Fibroblast of lung (primary cell): Measurements from ENCODE around the gene EFHC1. TPM values are rescaled to one million over a fixed set of nuclear protein-coding genes. Genes with fewer than 3 reads are reported as not detected.
A peak's percentile ranks its signal among the peaks of the same experiment; 100 is the strongest.

Experiments
- DNase-seq, 2 donors: peaks; one replicate each; pipeline versions ENCODE4 v3.0.0 to v3.0.0-alpha.2; 2010; ENCODE audit warnings: low read depth in 2 of 2
- H2AFZ ChIP-seq: 2 replicates; pipeline ENCODE4 v1.5.1; 2012; ENCODE audit warnings: low read length, control low read depth, inconsistent platforms
- H3K27ac ChIP-seq: 2 replicates; pipeline ENCODE4 v1.5.1; 2011; ENCODE audit warnings: low read length, control low read depth; ENCODE audit not compliant: insufficient read depth
- H3K27me3 ChIP-seq: 2 replicates; pipeline ENCODE4 v1.5.1; 2011; ENCODE audit warnings: mild to moderate bottlenecking, low read length; ENCODE audit not compliant: control insufficient read depth, insufficient read depth
- H3K36me3 ChIP-seq: 2 replicates; pipeline ENCODE4 v1.5.1; 2011; ENCODE audit warnings: low read length; ENCODE audit not compliant: control insufficient read depth, insufficient read depth
- H3K4me1 ChIP-seq: 2 replicates; pipeline ENCODE4 v1.5.1; 2011; ENCODE audit warnings: low read length; ENCODE audit not compliant: control insufficient read depth, insufficient read depth; ENCODE audit errors: extremely low read depth
- H3K4me2 ChIP-seq: 2 replicates; pipeline ENCODE4 v1.5.1; 2011; ENCODE audit warnings: low read length, control low read depth; ENCODE audit not compliant: insufficient read depth; ENCODE audit errors: extremely low read depth
- H3K4me3 ChIP-seq, 4 experiments: fragments of 200-600 bp in 1 of 4; sonication (generic) in 1 of 4; replicated peaks in 1 of 4; 2 replicates each; pipeline ENCODE4 v1.5.1; 2011 to 2016; ENCODE audit warnings: low read length in 4 of 4, low read depth in 3 of 4, mild to moderate bottlenecking in 3 of 4, control low read depth in 2 of 4, inconsistent platforms in 1 of 4, mixed read lengths in 1 of 4; ENCODE audit not compliant: insufficient read depth in 1 of 4; ENCODE audit errors: control extremely low read depth in 1 of 4
- H3K79me2 ChIP-seq: 2 replicates; pipeline ENCODE4 v1.5.1; 2012; ENCODE audit warnings: mild to moderate bottlenecking, low read length, inconsistent platforms; ENCODE audit not compliant: control insufficient read depth, insufficient read depth
- H3K9ac ChIP-seq: 2 replicates; pipeline ENCODE4 v1.5.1; 2011; ENCODE audit warnings: mild to moderate bottlenecking, low read length, control low read depth; ENCODE audit not compliant: insufficient read depth
- H3K9me3 ChIP-seq: 2 replicates; pipeline ENCODE4 v1.5.1; 2012; ENCODE audit warnings: low read depth, low read length; ENCODE audit not compliant: control insufficient read depth, insufficient read depth
- H4K20me1 ChIP-seq: 2 replicates; pipeline ENCODE4 v1.5.1; 2011; ENCODE audit warnings: low read length; ENCODE audit not compliant: control insufficient read depth, insufficient read depth; ENCODE audit errors: extremely low read depth
- EZH2 ChIP-seq: IDR thresholded peaks from 2 replicates; pipeline ENCODE4 v1.5.1; 2012; ENCODE audit warnings: low read length, control low read depth, mild to moderate bottlenecking; ENCODE audit errors: missing control alignments
- polyA plus RNA-seq, 2 donors: library from polyadenylated mRNA; depleted of rRNA in 1 of 2; stranded (reverse) in 1 of 2; unstranded in 1 of 2; fragments of >200 nt; gene quantifications; 2 replicates each; pipeline ENCODE4 v1.2.1, GENCODE V29; 2011 to 2012; ENCODE audit warnings: missing spikeins in 1 of 2
- total RNA-seq: library from RNA; depleted of rRNA; stranded (reverse); fragments of >200 nt; gene quantifications from 2 replicates; pipeline ENCODE4 v1.2.1, GENCODE V29; 2014
- TF ChIP-seq, protein P1 (sequence below), 2 donors: IDR thresholded peaks in 1 of 2; conservative IDR thresholded peaks in 1 of 2; 1 replicate in 1 of 2; 2 replicates in 1 of 2; pipeline ENCODE4 v1.5.1; 2011 to 2012; ENCODE audit warnings: low read length in 2 of 2, control low read depth in 1 of 2, inconsistent platforms in 1 of 2, low read depth in 1 of 2, mild to moderate bottlenecking in 1 of 2

Gene EFHC1
- total and polyA plus RNA-seq, 2 donors (not counting 1 experiment from before 2014, with no cell fraction given): 29.4 to 32.9 TPM

DNA sequence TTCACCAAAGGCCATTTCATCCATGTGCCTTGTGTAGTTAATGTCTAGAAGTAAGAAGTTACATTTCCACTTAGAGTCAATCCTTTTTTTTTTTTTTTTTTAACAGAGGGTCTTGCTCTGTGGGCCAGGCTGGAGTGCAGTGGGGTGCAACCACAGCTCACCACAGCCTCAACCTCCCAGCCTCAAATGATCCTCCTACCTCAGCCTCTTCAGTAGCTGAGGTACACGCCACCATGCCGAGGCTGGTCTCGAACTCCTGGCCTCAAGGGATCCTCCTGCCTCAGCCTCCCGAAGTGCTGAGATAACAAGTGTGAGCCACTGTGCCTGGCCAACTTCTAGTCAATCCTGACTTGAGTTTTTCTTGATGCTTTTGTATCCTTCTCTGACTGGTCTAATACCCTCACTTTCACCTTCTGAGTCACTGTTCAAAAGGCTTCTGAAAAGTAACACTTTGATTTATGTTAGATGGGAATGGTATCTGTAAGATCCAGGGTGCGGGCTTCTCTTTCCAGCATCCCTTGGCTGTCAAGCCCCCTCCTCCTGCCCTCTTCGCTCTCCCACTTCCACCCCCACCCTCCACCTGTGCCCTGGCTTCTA is 134.6 kb downstream of the EFHC1 start:
- H3K9me3 ChIP-seq: no peaks in the 10 kb centered on the region
- peak overlapping the region; percentile 37 for H3K27ac ChIP-seq
- no peak overlapping the region for H3K4me2 ChIP-seq
- TF ChIP-seq EZH2: no peak
- TF ChIP-seq, protein P1, sequence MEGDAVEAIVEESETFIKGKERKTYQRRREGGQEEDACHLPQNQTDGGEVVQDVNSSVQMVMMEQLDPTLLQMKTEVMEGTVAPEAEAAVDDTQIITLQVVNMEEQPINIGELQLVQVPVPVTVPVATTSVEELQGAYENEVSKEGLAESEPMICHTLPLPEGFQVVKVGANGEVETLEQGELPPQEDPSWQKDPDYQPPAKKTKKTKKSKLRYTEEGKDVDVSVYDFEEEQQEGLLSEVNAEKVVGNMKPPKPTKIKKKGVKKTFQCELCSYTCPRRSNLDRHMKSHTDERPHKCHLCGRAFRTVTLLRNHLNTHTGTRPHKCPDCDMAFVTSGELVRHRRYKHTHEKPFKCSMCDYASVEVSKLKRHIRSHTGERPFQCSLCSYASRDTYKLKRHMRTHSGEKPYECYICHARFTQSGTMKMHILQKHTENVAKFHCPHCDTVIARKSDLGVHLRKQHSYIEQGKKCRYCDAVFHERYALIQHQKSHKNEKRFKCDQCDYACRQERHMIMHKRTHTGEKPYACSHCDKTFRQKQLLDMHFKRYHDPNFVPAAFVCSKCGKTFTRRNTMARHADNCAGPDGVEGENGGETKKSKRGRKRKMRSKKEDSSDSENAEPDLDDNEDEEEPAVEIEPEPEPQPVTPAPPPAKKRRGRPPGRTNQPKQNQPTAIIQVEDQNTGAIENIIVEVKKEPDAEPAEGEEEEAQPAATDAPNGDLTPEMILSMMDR (conservative IDR thresholded peaks at IDR 0.05 in 1 of 2, IDR thresholded peaks at IDR 0.05 in 1 of 2; ENCODE audit: low read depth in 1 of 2, low read length in 2 of 2): no peak
- peaks cover 69% of the 10 kb centered on the region for H3K4me1 ChIP-seq
- DNase-seq: peak in 1 of 2 donors; percentile 59
- H2AFZ ChIP-seq: no peak overlapping the region
- peaks cover 98% of the 10 kb centered on the region for H3K79me2 ChIP-seq
- no peak overlapping the region for H3K9ac ChIP-seq
- H3K4me3 ChIP-seq: no peak overlapping the region
- H3K27me3 ChIP-seq: no peaks in the 10 kb centered on the region
- no peaks in the 10 kb centered on the region for H3K36me3 ChIP-seq
- peaks cover 2% of the 10 kb centered on the region for H4K20me1 ChIP-seq

DNA sequence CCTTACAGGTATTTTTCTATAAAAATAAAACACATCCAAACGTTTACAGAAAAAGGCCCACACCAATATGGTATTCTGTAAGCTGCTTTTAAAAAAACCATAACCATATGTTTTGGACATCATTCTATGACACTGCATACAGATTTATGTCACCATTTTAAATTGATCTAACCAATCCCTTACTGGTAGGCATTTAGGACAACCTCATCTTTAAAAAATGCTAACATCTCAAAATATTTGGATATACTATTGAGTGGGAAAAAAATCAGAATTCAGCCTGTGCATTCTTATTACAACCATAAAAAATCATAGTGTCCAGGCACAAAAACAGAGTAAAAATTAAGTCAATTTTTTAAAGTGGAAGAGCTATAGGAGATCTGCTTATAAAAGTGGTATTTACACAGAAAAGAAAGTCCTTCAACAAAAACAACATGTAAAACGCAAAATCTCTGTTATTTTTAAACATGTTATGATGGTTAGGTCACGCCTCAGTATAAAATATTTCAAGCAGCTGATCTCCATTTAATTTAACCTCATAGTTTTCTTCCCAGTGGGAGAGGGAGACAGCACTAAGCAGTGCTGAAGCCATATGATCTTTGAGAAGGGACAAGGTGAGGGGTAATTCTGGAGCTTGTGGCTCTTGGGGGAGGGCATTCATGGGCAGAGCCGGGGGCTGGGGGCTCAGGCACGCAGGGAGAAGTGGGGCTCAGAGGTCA is 135.5 kb downstream of the EFHC1 start:
- Histone ChIP-seq H3K4me3 (no peak overlapping the region), H2AFZ (no peak overlapping the region), H3K4me1 (peaks cover 71% of the 10 kb centered on the region), H3K27me3 (no peaks in the 10 kb centered on the region), H3K36me3 (no peaks in the 10 kb centered on the region), H3K79me2 (peaks cover 97% of the 10 kb centered on the region), H3K4me2 (peak overlapping the region; percentile 56), H4K20me1 (peaks cover 2% of the 10 kb centered on the region), H3K9ac (no peak overlapping the region), H3K9me3 (no peaks in the 10 kb centered on the region), H3K27ac (peak overlapping the region; percentile 83)
- TF ChIP-seq, protein P1 (conservative IDR thresholded peaks at IDR 0.05 in 1 of 2, IDR thresholded peaks at IDR 0.05 in 1 of 2; ENCODE audit: low read depth in 1 of 2, low read length in 2 of 2): no peak
- TF ChIP-seq EZH2: no peak
- peak in 1 of 2 donors; percentile 52 for DNase-seq

DNA sequence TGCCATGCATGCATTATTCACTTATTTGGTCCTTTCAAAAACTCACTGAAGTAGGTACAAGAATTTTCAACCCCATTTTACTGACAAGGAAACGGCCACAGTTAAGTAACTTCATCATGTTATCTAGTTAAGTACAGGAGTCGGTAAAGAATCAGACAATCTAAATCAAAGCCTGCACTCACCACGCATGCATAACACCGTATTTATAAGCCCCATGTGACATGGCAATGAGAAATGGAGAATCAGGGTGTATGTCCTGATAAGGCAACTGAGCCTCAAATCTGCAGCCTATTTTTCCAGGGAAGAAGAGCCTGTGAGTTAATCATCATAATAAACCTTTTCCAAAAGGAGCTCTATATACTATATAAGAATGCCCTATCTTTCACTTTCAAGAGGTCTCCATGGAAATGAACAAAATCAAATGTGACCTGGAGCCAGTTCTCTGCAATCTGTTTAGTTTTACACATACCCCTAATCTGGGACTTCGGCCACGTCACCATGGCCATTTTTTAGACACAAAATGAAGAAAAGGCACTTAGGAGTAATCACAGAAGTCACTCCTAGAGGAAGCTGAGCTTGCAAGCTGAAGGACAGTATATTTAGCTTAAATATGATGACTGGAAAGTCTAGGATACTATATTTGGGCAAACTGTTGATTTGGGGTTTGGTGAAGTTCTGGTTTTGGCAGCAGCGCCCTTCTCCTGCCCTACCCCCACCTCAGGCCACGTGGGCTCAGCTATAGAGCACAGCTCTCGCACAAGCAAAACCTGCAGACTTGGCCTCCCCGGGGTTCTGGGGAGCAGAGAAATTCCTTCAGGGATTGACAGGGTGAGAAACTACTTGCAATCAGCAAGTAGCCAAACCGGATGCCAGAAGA is 137.5 kb downstream of the EFHC1 start:
- no peaks in the 10 kb centered on the region for H3K9me3 ChIP-seq
- peak overlapping the region in 2 of 4 experiments; percentile 18 to 22 for H3K4me3 ChIP-seq
- TF ChIP-seq, protein P1 (conservative IDR thresholded peaks at IDR 0.05 in 1 of 2, IDR thresholded peaks at IDR 0.05 in 1 of 2; ENCODE audit: low read depth in 1 of 2, low read length in 2 of 2): no peak
- peaks cover 96% of the 10 kb centered on the region for H3K79me2 ChIP-seq
- H2AFZ ChIP-seq: no peak overlapping the region
- peak; percentile 30 to 65 for DNase-seq
- H3K4me2 ChIP-seq: peak overlapping the region; percentile 56
- H3K4me1 ChIP-seq: peaks cover 56% of the 10 kb centered on the region
- no peaks in the 10 kb centered on the region for H3K27me3 ChIP-seq
- peaks cover 2% of the 10 kb centered on the region for H4K20me1 ChIP-seq
- H3K36me3 ChIP-seq: no peaks in the 10 kb centered on the region
- H3K9ac ChIP-seq: no peak overlapping the region
- H3K27ac ChIP-seq: peak overlapping the region; percentile 83
